Fibroblast of peridontal ligament (primary cell): ENCODE results near the gene MAPK12.

Experiments used
- DNase-seq: peaks from one replicate; pipeline ENCODE4 v3.0.0-alpha.2; 2010; ENCODE audit errors: extremely low read depth

MAPK12 gene

DNA sequence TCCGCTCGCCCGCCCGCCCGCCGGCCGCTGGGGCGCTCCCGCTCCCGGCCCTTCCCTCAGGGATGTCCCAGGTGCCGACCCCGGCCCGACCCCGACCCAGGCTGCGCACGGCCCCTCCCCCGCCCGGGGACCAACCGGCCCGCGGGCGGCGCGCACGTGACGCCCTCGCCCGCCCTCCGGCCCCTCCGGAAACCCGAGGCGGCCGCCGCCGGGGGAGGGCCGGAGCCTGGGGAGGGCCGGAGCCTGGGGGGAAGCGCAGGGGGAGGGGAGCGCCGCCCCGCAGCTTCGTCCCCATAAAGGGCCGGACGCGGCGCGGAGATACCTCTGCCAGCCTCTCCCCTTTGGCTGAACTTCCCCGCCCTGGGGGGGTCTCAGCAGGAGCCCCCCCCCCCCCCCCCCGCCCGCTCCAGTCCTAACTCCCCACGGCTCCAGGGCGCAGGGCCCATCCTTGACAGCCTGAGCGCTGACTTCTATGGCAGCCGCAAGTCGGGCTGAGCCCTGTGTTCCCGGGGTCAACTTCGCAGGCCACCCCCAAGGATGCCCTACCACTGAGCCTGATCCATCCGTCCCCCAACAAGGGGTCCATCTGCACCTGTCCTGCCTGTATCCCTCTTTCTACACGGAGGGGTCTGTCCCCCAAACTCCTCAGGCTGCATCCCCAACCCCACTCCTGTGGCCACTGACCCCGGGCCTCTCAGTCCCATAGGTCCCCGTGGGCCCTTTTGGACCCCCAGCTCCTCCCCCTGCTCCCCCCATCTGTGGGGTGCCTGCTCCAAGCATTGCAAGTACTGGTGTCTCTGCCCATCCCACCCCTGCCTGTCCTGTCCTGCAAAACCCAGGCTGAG is at the start of gene MAPK12:
Gene MAPK12, minus strand, starts transcription at position 69 of the 845 bp plus-strand sequence. CDS start 174 bp downstream, outside the sequence.
- DNase-seq: no peak

DNA sequence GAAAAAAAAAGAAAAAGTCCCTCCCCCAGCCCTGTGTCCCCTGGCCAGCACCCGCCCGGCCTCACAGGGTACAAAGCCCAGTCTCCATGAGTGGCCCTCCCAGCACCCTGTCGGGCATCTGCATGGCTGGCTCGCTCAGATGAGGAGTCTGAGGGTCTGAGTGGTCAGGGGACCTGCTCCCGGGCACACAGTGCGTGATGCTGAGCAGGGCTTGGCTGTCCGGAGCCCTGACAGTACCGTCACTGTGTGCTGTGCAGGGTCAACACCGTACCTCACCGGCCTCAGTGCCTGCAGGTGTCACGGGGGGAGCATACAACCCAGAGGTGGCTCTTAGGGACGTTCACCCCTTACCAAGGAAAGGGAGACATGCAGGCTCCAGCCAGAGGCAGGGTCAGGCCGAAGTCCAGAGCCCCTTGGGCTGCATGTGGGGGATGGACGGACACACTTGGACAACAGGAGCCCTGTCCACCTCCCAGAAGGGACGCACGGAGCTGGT is 49.5 kb upstream of the MAPK12 start:
- DNase-seq: no peak

DNA sequence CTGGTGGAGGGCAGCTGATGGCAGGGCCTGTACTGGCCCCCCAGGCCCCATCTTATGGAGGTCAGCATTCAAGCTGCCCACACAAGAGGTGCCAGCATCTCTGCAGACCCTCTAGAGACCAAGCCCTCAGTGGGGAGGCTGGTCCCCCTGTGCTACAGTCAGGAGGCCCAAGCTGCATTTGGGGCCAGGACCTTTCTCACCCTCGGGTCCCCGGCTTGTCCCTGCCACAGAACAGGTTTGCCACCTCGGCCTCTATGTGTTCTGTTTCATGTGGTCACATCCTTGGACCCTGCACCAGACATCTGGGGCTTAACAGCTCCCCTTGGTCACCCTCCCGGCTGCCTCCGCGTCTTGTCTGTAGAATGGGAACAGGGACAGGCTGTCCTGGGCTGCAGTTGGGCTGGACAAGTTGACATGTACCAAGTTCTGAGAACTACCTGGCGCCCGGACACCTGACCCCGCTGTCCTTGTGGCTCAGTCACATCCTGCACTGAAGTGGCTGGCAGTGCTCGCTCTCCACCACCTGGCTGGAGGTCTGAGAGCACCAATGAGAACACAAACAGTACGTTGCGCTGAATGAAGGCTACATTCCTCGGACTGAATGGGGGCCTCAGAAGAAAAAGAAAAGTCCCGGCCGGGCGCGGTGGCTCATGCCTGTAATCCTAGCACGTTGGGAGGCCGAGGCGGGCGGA is 48.7 kb upstream of the MAPK12 start:
- no peak for DNase-seq

DNA sequence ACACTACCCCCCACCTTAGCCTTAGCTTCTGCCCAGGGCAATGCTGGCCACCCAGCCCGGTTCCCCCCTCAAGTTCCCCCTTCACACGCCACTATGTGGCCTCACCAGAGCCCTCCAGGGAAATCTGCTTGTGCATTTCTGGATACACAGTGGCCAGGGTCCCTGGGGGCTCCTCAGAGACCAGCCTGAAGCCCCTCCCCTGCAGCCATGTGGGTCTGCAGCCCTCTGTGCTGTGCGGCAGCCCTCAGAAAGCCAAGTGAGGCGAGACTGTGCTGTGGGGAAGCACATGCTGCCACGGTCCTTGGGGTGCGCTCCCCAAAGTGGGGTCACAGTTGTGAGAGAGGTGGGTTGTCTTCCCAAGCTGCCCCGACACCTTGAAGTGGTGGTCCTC is 48.1 kb upstream of the MAPK12 start:
- no peak for DNase-seq

DNA sequence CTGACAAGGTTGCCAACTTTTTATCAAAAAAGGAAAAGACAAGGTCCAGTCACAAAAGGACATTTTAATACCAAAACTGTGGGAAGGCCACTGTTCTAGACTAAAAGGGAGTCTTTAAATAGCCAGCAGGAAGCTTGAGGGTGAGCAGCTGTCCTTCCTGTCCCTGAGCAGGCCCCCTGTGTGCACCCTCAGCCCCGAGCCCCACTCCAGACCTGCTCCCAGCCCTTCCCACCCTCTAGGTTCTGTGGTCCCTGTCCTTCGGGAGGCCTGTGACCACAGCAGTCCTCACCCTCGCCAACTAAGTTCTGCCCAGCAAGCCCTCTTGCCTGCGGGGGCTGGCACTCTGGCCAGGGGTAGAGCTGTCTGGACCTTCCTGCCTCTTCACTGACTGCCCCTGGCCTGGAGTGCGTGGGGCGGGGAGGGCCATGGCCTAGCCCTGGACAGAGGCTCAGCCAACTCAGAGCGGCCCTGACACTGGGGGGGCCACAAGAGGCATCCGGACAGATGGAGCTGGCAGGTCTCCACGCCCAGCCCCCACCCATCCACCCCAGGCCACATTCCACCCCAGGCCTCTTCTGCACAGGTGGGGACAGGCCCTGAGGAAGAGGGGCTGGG is 47.6 kb upstream of the MAPK12 start:
- DNase-seq: no peak

DNA sequence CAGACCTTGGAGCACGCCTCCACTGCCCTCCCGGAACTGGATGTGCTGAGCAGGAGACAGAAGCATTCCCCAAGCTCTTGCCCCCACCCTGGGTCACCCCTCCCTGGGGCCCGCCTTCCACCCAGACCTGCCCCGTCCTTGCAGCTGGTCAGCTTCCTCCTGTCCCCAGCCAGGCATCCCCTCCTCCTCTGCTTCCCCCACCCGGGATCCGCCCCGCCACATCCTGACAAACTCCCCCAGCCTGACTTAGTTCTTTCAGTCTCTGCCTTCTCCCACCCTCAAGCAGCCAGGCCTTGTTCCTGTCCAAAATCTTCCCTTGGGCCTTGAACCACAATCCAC is 47.1 kb upstream of the MAPK12 start:
- DNase-seq: no peak

DNA sequence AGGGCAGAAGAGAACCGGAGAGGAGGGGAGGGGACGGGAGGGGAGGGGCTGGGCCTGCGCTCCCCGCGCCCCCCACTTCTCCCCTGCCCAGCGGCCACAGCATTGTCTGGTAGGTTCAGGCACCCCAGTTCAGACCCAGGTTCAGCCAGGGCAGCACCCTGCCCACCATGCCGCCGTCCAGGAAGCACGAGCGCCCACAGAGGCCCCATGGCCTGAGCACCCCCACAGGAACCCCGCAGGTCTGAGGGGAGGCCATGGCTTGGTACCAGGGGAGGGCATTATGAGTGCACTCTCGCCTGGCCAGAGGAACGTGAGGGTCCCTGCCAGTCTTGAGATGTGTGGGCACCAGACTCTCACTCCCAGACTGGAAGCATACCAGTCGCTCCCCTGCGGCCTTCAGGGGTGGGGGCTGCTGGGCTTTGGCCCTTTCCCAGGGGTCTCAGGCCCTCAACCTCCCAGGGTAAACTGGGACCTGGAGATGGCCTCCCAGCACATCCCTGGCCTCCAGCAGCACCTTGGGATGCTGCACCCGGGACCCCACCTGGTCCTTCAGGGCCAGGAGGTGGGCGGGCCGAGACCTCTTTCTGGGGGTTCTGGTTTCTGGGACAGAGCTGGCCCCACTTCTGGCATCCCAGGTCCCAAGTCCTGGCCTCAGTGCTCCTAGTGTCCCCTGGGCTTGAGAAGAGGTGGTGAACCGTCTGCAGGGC is 46.6 kb upstream of the MAPK12 start:
- DNase-seq: no peak

DNA sequence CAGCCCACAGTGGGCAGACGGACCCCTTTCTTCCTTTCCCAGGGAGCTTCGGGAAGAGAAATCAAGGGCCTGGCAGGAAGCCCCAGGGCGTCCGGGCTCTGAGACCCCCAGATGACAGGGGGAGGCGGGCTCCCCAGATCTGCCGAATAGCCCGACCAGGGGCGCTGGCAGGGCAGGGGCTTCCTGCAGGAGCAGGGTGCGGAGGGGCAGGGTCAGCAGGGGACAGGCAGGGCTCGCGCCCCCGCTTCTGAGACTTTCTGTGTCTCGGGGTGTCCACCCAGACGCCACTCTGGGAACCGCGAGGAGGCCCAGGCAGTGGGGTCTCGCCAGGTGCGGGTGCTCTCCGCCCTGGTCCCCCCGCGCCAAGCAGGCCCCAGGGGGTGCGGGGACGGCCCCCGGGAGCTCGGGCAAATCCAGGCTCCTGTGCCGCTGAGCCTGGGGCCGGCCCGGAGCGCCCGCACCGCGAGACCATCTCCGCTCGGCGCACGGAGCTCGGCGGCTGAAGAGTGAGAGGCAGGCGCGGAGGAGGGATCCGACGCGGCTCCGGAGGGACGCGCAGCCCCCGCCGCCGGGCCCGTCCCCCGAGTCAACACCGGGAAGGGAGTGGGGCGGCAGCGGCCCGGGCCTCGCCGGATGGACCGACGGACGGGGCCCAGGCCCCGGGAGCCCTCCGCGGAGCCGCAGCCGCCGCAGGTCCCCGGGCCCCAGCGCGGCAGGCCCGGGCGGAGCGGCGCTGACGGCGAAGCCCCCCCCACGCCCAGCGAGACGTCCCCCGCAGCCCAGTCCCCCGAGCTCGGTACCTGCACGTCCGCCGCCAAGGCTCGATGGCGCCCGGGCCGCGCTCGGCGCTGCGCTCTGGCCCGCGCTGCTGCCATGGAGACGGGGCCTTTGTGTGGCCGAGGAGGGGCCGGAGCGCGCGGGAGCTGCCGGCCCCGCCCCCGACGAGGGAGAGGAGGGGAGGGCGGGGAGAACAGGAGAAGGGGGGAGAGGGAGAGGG is 45.6 kb upstream of the MAPK12 start, which contains the start of gene PLXNB2:
Gene PLXNB2, minus strand, starts transcription at position 894 of the 997 bp plus-strand sequence. CDS start 17,062 bp downstream, outside the sequence.
- peak; percentile 68 for DNase-seq

DNA sequence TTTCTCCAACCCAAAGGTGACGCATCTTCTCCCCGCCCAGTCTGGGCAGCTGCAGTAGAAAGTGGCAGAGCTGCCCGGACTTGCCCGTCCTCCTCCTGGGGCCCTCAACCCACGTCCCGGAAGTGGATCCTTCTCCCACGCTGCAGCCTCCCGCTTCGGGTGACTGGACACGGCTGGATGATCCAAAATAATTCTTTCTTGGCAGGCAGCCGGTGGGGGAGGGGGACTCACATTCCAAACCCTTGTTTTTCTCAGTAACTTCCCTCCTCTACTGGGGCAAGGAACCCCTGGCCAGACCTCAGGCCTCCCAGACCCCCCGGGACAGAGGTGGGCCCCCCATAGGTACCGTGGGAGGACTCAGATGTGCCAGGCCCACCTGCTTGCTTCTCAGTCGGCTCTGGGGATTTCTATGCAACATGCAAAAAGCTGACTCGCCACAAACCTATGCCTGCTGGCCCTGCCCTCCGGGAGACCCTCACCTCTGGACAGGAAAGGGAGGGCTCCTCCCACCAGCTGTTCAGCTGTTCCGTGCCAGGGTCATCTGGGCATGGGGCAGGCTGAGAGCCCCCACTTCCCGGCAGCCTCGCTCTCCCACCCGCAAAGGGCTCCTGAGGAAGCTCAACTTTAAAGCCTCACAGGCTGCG is 44.6 kb upstream of the MAPK12 start:
- peak; percentile 93 for DNase-seq

DNA sequence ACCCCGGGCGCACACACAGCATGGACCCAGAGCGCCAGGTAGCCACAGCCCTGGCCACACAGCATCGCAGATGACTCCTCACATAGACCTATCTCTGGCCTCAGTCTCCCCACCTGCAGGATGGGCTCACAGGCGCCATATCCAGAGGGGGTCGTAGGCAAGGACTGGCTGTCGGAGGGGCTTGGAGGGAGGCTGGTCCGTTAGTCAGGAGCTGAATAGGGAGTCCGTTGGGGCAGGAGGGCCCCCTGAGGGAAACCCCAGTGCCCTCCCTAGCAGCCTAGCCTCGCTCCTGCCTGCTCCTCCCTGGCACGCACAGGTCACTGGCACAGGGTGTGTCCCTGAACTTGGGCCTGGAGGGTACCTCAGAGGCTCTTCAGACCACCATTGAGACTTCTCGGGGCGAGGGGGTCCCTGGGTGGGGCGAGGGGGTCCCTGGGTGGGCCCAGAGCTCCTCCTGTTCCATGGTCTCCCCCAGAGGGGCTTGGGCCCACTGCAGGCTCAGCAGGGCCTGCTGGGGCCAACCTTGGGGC is 44.0 kb upstream of the MAPK12 start:
- no peak for DNase-seq

DNA sequence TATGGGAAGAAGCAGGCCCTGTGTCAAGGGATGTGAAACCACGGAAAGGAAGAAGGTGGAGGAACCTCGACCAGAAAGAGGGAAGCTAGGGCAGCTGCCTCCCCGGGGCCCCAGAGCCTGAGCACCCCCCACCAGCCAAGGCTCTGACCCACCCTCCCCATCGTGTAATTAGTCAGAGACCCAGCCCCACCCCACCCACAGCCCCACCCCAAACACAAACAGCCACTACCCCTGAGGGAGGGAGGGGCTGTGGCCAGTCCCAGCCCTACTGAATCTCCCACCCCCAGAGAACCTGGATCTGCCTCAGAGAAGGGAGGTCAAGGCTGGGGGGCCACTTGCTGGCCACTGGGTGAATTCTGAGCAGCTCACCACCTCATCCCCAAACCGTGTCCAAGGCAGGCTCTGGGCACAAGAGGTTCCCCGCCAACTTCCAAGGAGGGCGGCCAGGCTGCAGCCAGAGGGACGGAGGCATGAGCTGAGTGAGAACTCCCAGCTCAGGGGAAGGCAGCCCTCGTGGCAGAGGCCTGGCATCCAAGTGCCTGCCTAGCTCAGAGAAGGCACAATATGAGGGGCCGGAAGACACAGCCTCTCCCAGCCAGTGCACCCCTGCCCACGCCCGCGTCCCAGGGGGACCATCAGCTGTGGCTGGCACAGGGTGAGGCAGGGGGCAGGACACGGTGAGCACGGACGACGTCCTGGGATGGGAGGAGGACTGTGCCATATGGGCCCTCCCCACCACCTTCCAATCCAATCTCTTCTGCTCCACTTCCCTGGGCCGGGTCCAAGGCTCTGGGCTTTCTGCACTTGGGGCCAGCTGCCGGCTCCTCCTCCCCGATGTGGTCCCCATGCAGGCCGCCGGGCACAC is 43.3 kb upstream of the MAPK12 start:
- DNase-seq: no peak

DNA sequence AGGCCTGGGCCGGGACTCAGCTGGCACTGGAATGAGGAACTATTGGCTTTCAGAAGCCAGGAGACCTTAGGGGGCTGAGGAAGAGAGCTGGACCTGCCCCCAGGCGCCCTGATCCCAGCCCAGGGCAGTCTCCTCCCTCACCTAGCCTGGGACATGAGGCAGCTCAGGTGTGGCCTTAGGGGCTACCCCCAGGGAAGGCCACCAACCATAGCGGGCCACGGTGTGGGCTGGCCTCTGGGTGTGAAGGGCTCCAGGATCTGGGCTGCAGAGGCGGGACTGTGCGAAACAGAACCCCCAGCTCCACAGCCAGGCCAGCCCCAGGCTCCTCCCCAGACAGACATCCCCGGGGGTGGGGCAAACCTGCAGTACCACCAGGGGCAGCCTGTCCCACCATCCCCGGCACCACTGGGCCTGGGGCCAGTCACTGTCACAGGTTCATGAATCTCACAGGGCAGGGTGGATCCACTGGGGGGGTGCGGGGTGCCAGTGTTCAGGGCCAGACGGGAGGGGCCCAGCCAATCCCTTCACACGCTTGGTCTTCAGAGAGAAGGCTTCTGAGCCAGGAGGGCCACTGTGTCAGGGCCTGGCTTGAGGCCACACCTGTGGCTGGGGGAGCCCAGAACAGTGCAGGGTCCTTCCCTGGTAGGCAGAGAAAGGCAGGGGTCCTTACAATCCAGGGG is 42.5 kb upstream of the MAPK12 start:
- DNase-seq: no peak

DNA sequence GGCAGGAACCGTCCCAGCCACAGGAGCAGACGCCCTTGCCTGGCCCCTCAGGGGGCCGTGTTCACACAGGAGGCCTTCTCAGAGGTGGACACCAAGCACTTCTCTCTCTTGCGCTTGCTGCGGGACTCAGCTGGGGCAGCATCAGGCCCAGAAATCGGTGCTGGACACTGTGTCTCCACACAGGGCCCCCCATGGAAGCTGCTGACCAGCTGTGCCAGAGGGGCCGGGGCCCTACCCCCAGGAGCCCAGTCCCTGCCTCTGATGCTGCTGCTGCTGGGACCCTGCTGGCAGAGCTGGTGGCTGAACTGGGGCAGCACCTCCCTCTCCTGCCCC is 42.0 kb upstream of the MAPK12 start:
- no peak for DNase-seq

DNA sequence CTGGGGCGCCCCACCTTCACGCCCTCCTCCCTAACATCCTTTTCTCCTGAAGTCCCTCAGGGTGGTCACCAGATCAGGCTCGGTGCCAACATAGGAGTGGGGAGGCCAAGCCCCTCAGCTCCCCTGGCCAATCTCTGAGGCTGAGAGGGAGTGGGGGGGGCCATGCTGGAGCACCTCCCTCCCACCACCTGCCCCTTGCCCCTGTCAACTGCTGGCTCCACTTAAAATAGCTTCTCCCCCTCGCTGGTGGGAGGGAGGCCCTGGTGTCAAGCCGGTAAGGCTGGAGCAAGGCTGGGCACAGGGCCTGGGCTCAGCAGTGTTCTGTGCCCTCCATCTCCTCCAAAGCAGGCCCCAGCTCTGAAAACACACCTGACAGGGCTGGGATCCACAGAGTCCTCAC is 41.1 kb upstream of the MAPK12 start:
- DNase-seq: no peak

DNA sequence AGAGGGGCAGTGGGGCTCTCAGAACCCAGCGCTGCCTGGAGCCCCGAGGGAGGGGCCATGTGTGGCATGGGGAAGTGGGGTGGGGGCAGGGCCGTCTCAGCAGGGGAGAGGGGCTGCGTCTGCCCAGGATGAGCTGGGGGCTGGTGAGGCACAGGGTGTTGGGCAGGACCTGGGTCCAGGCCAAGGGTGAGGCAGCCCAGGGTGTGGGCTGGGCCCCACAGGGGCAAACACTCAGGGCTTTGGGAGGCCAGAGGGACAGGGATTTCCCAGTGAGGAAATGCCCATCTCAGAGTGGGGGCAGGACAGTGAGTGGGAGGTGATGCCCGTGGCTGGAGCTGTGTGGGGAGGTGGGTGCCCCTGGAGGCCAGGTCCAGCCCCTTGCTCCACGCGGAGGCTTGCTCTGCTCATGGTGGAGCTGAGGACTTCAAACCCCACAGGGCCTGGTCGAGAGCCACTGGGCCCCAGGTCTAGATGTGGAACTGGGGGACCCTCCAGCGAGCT is 40.6 kb upstream of the MAPK12 start:
- DNase-seq: no peak

DNA sequence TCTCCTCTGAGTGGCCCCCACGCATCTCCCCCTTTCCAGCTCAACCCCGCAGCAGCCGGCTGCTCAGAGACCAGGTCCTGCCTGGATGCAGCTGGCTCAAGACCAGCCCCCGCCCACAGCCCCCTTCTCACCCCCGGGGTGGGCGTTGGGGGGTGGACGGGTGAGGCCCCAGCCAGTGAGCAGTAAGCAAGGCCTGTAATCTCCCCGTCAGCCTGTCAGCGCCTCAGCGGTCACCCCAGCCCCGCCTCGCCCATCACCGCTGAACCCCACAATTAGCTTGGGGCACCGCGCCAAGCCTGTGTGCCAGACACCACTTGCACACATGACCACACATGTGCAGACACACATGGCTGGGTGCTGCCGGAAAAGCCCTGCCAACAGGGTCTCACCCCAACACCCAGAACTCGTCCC is 40.1 kb upstream of the MAPK12 start:
- DNase-seq: no peak

DNA sequence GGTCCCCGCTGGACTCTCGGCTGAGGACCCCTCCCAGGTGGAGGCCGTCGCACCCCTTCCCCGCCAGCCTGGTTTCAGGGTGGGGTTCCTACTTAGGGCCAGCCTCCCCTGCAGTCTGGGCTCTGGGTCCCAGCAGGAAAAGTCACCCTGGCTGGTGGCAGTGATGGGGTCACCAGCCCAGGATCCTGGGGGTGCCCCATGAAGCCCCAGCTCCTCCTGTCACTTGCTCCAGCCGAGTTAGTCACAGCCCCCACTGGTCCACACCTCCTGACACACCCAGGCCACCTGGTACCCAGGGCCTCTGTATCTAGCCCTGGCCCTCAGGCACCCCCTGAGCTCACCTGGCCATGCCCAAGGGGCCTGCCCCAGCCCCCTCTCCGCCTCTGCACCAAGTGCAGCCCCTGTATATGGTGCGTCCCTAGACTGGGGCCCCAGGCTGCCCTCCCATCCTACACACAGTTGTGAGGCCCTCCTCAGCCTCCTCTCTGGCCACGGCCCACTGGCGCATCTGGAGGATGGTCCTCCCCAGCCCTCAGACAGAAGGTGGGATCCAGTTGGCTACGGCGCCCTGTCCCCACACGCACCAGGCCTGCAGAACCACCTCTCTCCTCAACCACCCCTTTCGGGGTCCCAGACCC is 39.3 kb upstream of the MAPK12 start:
- no peak for DNase-seq
